Astrocyte (in vitro differentiated cells and primary cell): ENCODE results near the gene GJA4. TPM values are rescaled to one million over a fixed set of nuclear protein-coding genes. Genes with fewer than 3 reads are reported as not detected.

Experiments
- DNase-seq: peaks from one replicate; pipeline ENCODE4 v3.0.0-alpha.2; 2010; ENCODE audit warnings: low read depth
- FAIRE-seq: peaks from 2 replicates; lab custom pipeline; 2011; peaks lifted over from hg19 to GRCh38; lab: Jason Lieb, UNC
- H2AFZ ChIP-seq: 2 replicates; pipeline ENCODE4 v1.6.0; 2012; ENCODE audit warnings: low read depth, low read length, inconsistent platforms
- H3K27ac ChIP-seq: 2 replicates; pipeline ENCODE4 v1.5.1; 2011; ENCODE audit warnings: low read depth, low read length, inconsistent platforms
- H3K27me3 ChIP-seq: 2 replicates; pipeline ENCODE4 v1.6.0; 2011; ENCODE audit warnings: low read length, inconsistent platforms; ENCODE audit not compliant: insufficient read depth
- H3K36me3 ChIP-seq: 2 replicates; pipeline ENCODE4 v1.5.1; 2011; ENCODE audit warnings: low read length, inconsistent platforms; ENCODE audit not compliant: insufficient read depth
- H3K4me1 ChIP-seq: 2 replicates; pipeline ENCODE4 v1.5.1; 2011; ENCODE audit warnings: low read length, inconsistent platforms; ENCODE audit not compliant: insufficient read depth
- H3K4me2 ChIP-seq: 2 replicates; pipeline ENCODE4 v1.6.0; 2012; ENCODE audit warnings: low read length, inconsistent platforms
- H3K4me3 ChIP-seq: 2 replicates; pipeline ENCODE4 v1.5.1; 2011; ENCODE audit warnings: low read depth, mild to moderate bottlenecking, low read length, inconsistent platforms; ENCODE audit not compliant: insufficient read depth
- H3K79me2 ChIP-seq: 2 replicates; pipeline ENCODE4 v1.6.0; 2012; ENCODE audit warnings: mild to moderate bottlenecking, low read length, inconsistent platforms; ENCODE audit not compliant: insufficient read depth
- H3K9ac ChIP-seq: 2 replicates; pipeline ENCODE4 v1.6.0; 2012; ENCODE audit warnings: mild to moderate bottlenecking, low read length, inconsistent platforms
- H3K9me3 ChIP-seq: 2 replicates; pipeline ENCODE4 v1.5.1; 2012; ENCODE audit warnings: low read depth, mild to moderate bottlenecking, low read length, inconsistent platforms; ENCODE audit not compliant: insufficient read depth
- H4K20me1 ChIP-seq: 2 replicates; pipeline ENCODE4 v1.6.0; 2012; ENCODE audit warnings: low read length, inconsistent platforms; ENCODE audit not compliant: insufficient read depth
- H3K27ac Mint-ChIP-seq: one replicate; pipeline ENCODE4 v1.8.0; 2021; ENCODE audit warnings: mild to moderate bottlenecking, mixed read lengths; ENCODE audit not compliant: unreplicated experiment
- H3K27me3 Mint-ChIP-seq: one replicate; pipeline ENCODE4 v1.8.0; 2021; ENCODE audit warnings: low read depth, mixed read lengths; ENCODE audit not compliant: unreplicated experiment
- H3K36me3 Mint-ChIP-seq: one replicate; pipeline ENCODE4 v1.8.0; 2021; ENCODE audit warnings: low read depth, mixed read lengths; ENCODE audit not compliant: unreplicated experiment
- H3K4me1 Mint-ChIP-seq: one replicate; pipeline ENCODE4 v1.8.0; 2021; ENCODE audit warnings: low read depth, mixed read lengths; ENCODE audit not compliant: unreplicated experiment
- H3K4me3 Mint-ChIP-seq: one replicate; pipeline ENCODE4 v1.8.0; 2021; ENCODE audit warnings: mild to moderate bottlenecking, moderate library complexity, mixed read lengths; ENCODE audit not compliant: unreplicated experiment
- H3K9me3 Mint-ChIP-seq: one replicate; pipeline ENCODE4 v1.8.0; 2021; ENCODE audit warnings: mild to moderate bottlenecking, mixed read lengths; ENCODE audit not compliant: unreplicated experiment
- CTCF ChIP-seq: IDR thresholded peaks from 2 replicates; pipeline ENCODE4 v1.5.1; 2011; ENCODE audit warnings: low read depth, mild to moderate bottlenecking, inconsistent platforms, low read length, moderate library complexity; ENCODE audit not compliant: insufficient read depth
- EZH2 ChIP-seq: IDR thresholded peaks from 2 replicates; pipeline ENCODE4 v1.6.1; 2012; ENCODE audit warnings: mild to moderate bottlenecking, low read length, inconsistent platforms; ENCODE audit not compliant: insufficient read depth
- total RNA-seq: library from RNA; stranded (reverse); gene quantifications from 2 replicates; pipeline ENCODE4 v1.2.1, GENCODE V29; 2021

Gene GJA4
- total RNA-seq, 1 donor from 2014 or later, result not detected

- FAIRE-seq, result no peak
- H3K27me3 Mint-ChIP-seq, result peaks cover 16% of the 10 kb centered on the region
- no peaks in the 10 kb centered on the region for H3K79me2 ChIP-seq
- H3K27ac Mint-ChIP-seq, result no peak within 1 kb of the TSS
- no peaks in the 10 kb centered on the region for H4K20me1 ChIP-seq
- no peak within 1 kb of the TSS for H3K4me3 ChIP-seq
- TF ChIP-seq EZH2 (no peak), CTCF (no peak)
- H2AFZ ChIP-seq, result no peak within 1 kb of the TSS
- no peak for DNase-seq
- no peak within 1 kb of the TSS for H3K9ac ChIP-seq
- peaks cover 11% of the 10 kb centered on the region for H3K4me1 Mint-ChIP-seq
- no peaks in the 10 kb centered on the region for H3K36me3 ChIP-seq
- H3K9me3 Mint-ChIP-seq, result no peaks in the 10 kb centered on the region
- H3K9me3 ChIP-seq, result no peaks in the 10 kb centered on the region
- H3K4me3 Mint-ChIP-seq, result no peak within 1 kb of the TSS
- H3K36me3 Mint-ChIP-seq, result peaks cover 7% of the 10 kb centered on the region
- no peak within 1 kb of the TSS for H3K27ac ChIP-seq
- no peaks in the 10 kb centered on the region for H3K27me3 ChIP-seq
- H3K4me1 ChIP-seq, result peaks cover 10% of the 10 kb centered on the region
- no peak within 1 kb of the TSS for H3K4me2 ChIP-seq
These were observed 33.1 kb upstream of the GJA4 start, which contains the start of gene GJB4 for GRCh38 chr1:34759503-34760357. TSS of gene GJB4 (plus strand) at chr1:34759740. CDS start at chr1:34761255, 1,515 bp downstream.

- peaks cover 10% of the 10 kb centered on the region for H3K4me1 ChIP-seq
- H3K4me3 ChIP-seq, result no peak overlapping the region
- peaks cover 7% of the 10 kb centered on the region for H3K36me3 Mint-ChIP-seq
- no peak overlapping the region for H3K4me3 Mint-ChIP-seq
- no peaks in the 10 kb centered on the region for H3K9me3 ChIP-seq
- H2AFZ ChIP-seq, result no peak overlapping the region
- no peaks in the 10 kb centered on the region for H4K20me1 ChIP-seq
- no peak for DNase-seq
- H3K9me3 Mint-ChIP-seq, result no peaks in the 10 kb centered on the region
- TF ChIP-seq EZH2 (no peak), CTCF (no peak)
- H3K27ac ChIP-seq, result no peak overlapping the region
- no peak overlapping the region for H3K4me2 ChIP-seq
- H3K27me3 Mint-ChIP-seq, result peaks cover 12% of the 10 kb centered on the region
- FAIRE-seq, result no peak
- peaks cover 11% of the 10 kb centered on the region for H3K4me1 Mint-ChIP-seq
- no peaks in the 10 kb centered on the region for H3K79me2 ChIP-seq
- no peak overlapping the region for H3K9ac ChIP-seq
- H3K27me3 ChIP-seq, result no peaks in the 10 kb centered on the region
- no peaks in the 10 kb centered on the region for H3K36me3 ChIP-seq
- no peak overlapping the region for H3K27ac Mint-ChIP-seq
These were observed 31.5 kb upstream of the GJA4 start for GRCh38 chr1:34761176-34761761.
